Upper lobe of right lung (tissue), 1 donor: ENCODE data around the gene TPRA1. TPM values are rescaled to one million over a fixed set of nuclear protein-coding genes. Genes with fewer than 3 reads are reported as not detected.

Experiments used
- ATAC-seq: fragments of 200-7000 bp; cut with Tn5 transposase; one replicate; pipeline ENCODE4 v1.9.1; 2020; ENCODE audit warnings: mild to moderate bottlenecking, moderate library complexity
- DNase-seq: peaks from one replicate; pipeline ENCODE4 v3.0.0-alpha.2; 2020
- H3K27ac ChIP-seq: fragments of 200-600 bp; one replicate; pipeline ENCODE4 v1.8.0; 2022
- H3K27me3 ChIP-seq: fragments of 200-600 bp; one replicate; pipeline ENCODE4 v1.8.0; 2022; ENCODE audit warnings: mild to moderate bottlenecking
- H3K36me3 ChIP-seq: fragments of 200-600 bp; one replicate; pipeline ENCODE4 v1.8.0; 2022
- H3K4me1 ChIP-seq: fragments of 200-600 bp; one replicate; pipeline ENCODE4 v1.8.0; 2022
- H3K4me3 ChIP-seq: fragments of 200-600 bp; one replicate; pipeline ENCODE4 v1.8.0; 2022; ENCODE audit warnings: mild to moderate bottlenecking
- H3K9me3 ChIP-seq: fragments of 200-600 bp; one replicate; pipeline ENCODE4 v1.8.0; 2022
- CTCF ChIP-seq: fragments of 200-600 bp; IDR thresholded peaks from one replicate; pipeline ENCODE4 v1.8.0; 2022; ENCODE audit warnings: antibody characterized with exemption
- intact Hi-C: fragments of 100-400 bp; cut with DNase I; formaldehyde crosslinking; loops from one replicate; pipeline ENCODE4 v1.11.0; 2022
- total RNA-seq: library from RNA; stranded (reverse); fragmentation: NEBNext Ultra II Directional; extraction: Animal tissue kit (Norgen Biotek cat#: 25700); gene quantifications from one replicate; pipeline ENCODE4 v1.2.1, GENCODE V29; 2021
- donor health status: DM: no; HTN: yes; CAD: no; lungs with severe emphysema.

Gene TPRA1
- total RNA-seq, 1 donor from 2014 or later: 40.6 TPM

DNA sequence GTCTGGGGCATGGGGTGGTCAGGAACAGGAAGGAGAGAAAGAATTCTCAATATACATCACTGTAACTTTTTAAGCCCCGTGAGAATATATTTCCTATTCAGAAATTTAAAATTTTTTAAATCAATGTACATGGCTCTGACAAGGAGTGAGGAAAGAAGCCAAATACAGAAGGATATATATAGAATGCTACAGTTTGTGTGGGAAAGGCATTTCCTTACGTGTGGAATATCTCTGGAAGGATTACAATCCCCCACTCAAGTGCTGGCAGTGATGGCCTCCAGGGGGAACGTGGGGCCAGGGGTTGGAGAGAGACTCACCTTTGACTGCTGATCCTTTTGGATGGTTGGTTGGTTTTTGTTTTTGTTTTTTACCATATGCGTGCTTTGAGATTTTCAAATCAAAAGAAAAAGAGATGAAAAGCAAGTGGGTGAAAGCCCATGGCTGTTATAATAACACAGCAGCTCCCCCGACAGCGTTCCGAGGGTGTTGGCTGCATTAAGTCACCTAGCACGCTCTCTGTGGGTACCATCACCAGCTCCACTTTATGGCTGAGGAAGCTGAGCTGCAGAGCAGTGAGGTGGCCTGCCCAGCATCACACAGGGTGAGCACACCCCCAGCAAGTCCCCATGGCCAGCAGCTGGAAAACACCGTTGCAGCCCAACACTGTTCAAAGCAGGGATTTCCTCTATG, 39.9 kb downstream of the TPRA1 start:
- intact Hi-C loops: no loop called here
- ATAC-seq: no peak
- H3K36me3 ChIP-seq: no peaks in the 10 kb centered on the region
- H3K9me3 ChIP-seq: no peaks in the 10 kb centered on the region
- H3K27ac ChIP-seq: no peak overlapping the region
- TF ChIP-seq CTCF: no peak
- peaks cover 6% of the 10 kb centered on the region for H3K4me1 ChIP-seq
- no peak overlapping the region for H3K4me3 ChIP-seq
- no peak for DNase-seq
- H3K27me3 ChIP-seq: no peaks in the 10 kb centered on the region

DNA sequence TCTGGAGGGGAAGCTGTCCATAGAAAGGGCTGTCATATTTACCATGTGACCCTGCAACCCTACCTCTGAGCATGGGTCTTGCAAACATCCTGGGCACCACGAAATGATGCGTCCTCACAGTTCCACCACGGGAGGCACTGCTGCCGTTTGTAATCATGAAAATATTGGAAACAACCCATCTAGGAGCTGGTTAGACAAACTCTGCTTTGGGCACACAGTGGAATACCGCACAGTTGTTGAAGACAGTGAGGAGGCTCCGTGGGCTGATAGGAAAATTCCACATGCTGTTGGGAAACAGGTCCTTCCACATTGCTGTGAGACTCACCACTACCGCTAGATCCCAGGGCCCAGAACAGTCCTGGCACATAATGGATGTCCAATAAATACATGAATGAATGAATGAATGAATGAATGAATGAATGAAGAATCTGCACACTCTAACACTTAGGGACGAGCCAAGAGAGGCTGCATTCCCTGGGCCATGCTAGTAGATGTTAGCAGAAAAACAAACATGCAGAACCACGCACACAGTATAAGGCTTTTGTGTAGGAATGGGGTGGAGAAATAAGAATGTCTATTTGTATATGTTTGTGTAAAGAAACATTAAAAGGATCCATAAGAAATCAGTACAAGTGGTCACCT, 40.6 kb downstream of the TPRA1 start:
- ATAC-seq: no peak
- no peak for DNase-seq
- intact Hi-C loops: loop anchor here (5.0 kb wide), 1 partner anchor 868 kb away; no protein-coding TSS in a partner anchor
- H3K27ac ChIP-seq: no peak overlapping the region
- no peaks in the 10 kb centered on the region for H3K27me3 ChIP-seq
- peaks cover 6% of the 10 kb centered on the region for H3K4me1 ChIP-seq
- H3K36me3 ChIP-seq: no peaks in the 10 kb centered on the region
- H3K4me3 ChIP-seq: no peak overlapping the region
- H3K9me3 ChIP-seq: no peaks in the 10 kb centered on the region
- no peak for TF ChIP-seq CTCF

- Histone ChIP-seq H3K9me3 (no peaks in the 10 kb centered on the region), H3K4me1 (peaks cover 18% of the 10 kb centered on the region), H3K4me3 (peak overlapping the region; percentile 71), H3K27ac (peak overlapping the region; percentile 42), H3K36me3 (no peaks in the 10 kb centered on the region), H3K27me3 (no peaks in the 10 kb centered on the region)
- TF ChIP-seq CTCF: peak; percentile 67
- DNase-seq (peak; percentile 91), ATAC-seq (peak; percentile 92)
- intact Hi-C loops: loop anchor here (5.0 kb wide), 1 partner anchor 866 kb away; no protein-coding TSS in a partner anchor
Observed at GRCh38 chr3:127547761-127548605, 42.5 kb downstream of the TPRA1 start.

- DNase-seq (peak; percentile 63), ATAC-seq (peak; percentile 0)
- peak overlapping the region; percentile 71 for H3K4me3 ChIP-seq
- no peaks in the 10 kb centered on the region for H3K36me3 ChIP-seq
- H3K9me3 ChIP-seq: no peaks in the 10 kb centered on the region
- no peak for TF ChIP-seq CTCF
- no peaks in the 10 kb centered on the region for H3K27me3 ChIP-seq
- intact Hi-C loops: loop anchor here (5.0 kb wide), 1 partner anchor 865 kb away; no protein-coding TSS in a partner anchor
- H3K27ac ChIP-seq: peak overlapping the region; percentile 11
- peaks cover 22% of the 10 kb centered on the region for H3K4me1 ChIP-seq
Observed at GRCh38 chr3:127546970-127547733, 43.4 kb downstream of the TPRA1 start.

DNA sequence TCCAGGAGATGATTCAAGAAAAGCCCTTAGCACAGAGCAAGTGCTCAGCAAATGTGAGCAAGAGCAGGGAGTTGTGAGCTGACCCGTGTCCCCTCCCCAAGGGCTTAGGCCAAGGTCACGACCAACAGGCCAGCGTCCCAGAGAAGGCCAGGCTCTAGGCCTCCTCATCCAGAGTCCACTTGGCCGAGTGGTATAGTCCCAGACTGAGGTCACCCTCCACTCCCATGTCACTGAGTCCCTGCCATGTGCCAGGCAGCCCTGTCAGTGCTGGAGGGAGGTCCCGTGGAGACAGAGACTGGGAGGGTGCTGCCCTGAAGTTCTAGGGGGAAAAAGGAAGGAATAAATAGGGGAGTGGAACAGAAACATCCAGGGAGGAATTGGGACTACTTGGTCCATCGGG, 44.0 kb downstream of the TPRA1 start:
- intact Hi-C loops: loop anchor here (5.0 kb wide), 1 partner anchor 864 kb away; no protein-coding TSS in a partner anchor
- no peak for TF ChIP-seq CTCF
- ATAC-seq: no peak

More for the DNA sequence above, 44.0 kb downstream of the TPRA1 start:
- Histone ChIP-seq H3K27me3 (no peaks in the 10 kb centered on the region), H3K4me3 (no peak overlapping the region), H3K9me3 (no peaks in the 10 kb centered on the region), H3K4me1 (peaks cover 22% of the 10 kb centered on the region), H3K27ac (peak overlapping the region; percentile 11), H3K36me3 (no peaks in the 10 kb centered on the region)
- no peak for DNase-seq
